HEK293T (cell line): ENCODE data around the gene SMIM13.

Experiments
- CTCF ChIA-PET: fragments of 350-600 bp; formaldehyde crosslinking; extraction: SDS; loops from one replicate; lab custom pipeline; 2021; ENCODE audit warnings: antibody characterized with exemption, inconsistent platforms; lab: Yijun Ruan, JAX
- POLR2A ChIA-PET: fragments of 350-600 bp; formaldehyde crosslinking; extraction: SDS; loops from one replicate; lab custom pipeline; 2020; ENCODE audit warnings: antibody characterized with exemption, inconsistent platforms; lab: Yijun Ruan, JAX
- DNase-seq: peaks from one replicate; pipeline ENCODE4 v3.0.0; 2012; ENCODE audit warnings: mixed read lengths; ENCODE audit errors: extremely low spot score
- ARNT ChIP-seq: fragments of 450-650 bp; IDR thresholded peaks from 2 replicates; pipeline ENCODE4 v1.6.1; 2017; ENCODE audit warnings: mild to moderate bottlenecking
- BHLHE40 ChIP-seq: fragments of 450-650 bp; IDR thresholded peaks from 2 replicates; pipeline ENCODE4 v1.6.1; 2016; ENCODE audit warnings: mild to moderate bottlenecking, moderate library complexity, borderline replicate concordance
- CTBP1 ChIP-seq: fragments of 450-650 bp; IDR thresholded peaks from 2 replicates; pipeline ENCODE4 v1.6.1; 2016; ENCODE audit warnings: borderline replicate concordance
- ELF4 ChIP-seq: fragments of 450-650 bp; IDR thresholded peaks from 2 replicates; pipeline ENCODE4 v1.6.1; 2017; ENCODE audit warnings: antibody characterized with exemption
- FOXA1 ChIP-seq: fragments of 450-650 bp; IDR thresholded peaks from 2 replicates; pipeline ENCODE4 v1.6.1; 2016; ENCODE audit warnings: mild to moderate bottlenecking
- FOXK2 ChIP-seq: fragments of 450-650 bp; IDR thresholded peaks from 2 replicates; pipeline ENCODE4 v1.6.1; 2016; ENCODE audit warnings: mild to moderate bottlenecking
- FOXM1 ChIP-seq: fragments of 450-650 bp; IDR thresholded peaks from 2 replicates; pipeline ENCODE4 v1.6.1; 2017; ENCODE audit warnings: mild to moderate bottlenecking, borderline replicate concordance
- HDGF ChIP-seq: fragments of 450-650 bp; IDR thresholded peaks from 2 replicates; pipeline ENCODE4 v1.6.1; 2017; ENCODE audit warnings: antibody characterized with exemption, borderline replicate concordance
- L3MBTL2 ChIP-seq: fragments of 450-650 bp; conservative IDR thresholded peaks from 2 replicates; pipeline ENCODE4 v1.6.1; 2016; ENCODE audit warnings: mild to moderate bottlenecking
- LEF1 ChIP-seq: fragments of 450-650 bp; IDR thresholded peaks from 2 replicates; pipeline ENCODE4 v1.6.1; 2017; ENCODE audit warnings: mild to moderate bottlenecking, borderline replicate concordance
- NFRKB ChIP-seq: fragments of 450-650 bp; IDR thresholded peaks from 2 replicates; pipeline ENCODE4 v1.6.1; 2016; ENCODE audit warnings: mild to moderate bottlenecking, moderate library complexity
- SP1 ChIP-seq: fragments of 450-650 bp; IDR thresholded peaks from 2 replicates; pipeline ENCODE4 v1.6.1; 2017
- SUZ12 ChIP-seq: fragments of 450-650 bp; IDR thresholded peaks from 2 replicates; pipeline ENCODE4 v1.6.1; 2016; ENCODE audit warnings: mild to moderate bottlenecking
- TARDBP ChIP-seq: fragments of 450-650 bp; IDR thresholded peaks from 2 replicates; pipeline ENCODE4 v1.6.1; 2016
- ZNF384 ChIP-seq: fragments of 450-650 bp; IDR thresholded peaks from 2 replicates; pipeline ENCODE4 v1.6.1; 2016
- TF ChIP-seq, protein P1 (sequence below): fragments of 450-650 bp; IDR thresholded peaks from 2 replicates; pipeline ENCODE4 v1.6.1; 2016

The SMIM13 gene

DNA sequence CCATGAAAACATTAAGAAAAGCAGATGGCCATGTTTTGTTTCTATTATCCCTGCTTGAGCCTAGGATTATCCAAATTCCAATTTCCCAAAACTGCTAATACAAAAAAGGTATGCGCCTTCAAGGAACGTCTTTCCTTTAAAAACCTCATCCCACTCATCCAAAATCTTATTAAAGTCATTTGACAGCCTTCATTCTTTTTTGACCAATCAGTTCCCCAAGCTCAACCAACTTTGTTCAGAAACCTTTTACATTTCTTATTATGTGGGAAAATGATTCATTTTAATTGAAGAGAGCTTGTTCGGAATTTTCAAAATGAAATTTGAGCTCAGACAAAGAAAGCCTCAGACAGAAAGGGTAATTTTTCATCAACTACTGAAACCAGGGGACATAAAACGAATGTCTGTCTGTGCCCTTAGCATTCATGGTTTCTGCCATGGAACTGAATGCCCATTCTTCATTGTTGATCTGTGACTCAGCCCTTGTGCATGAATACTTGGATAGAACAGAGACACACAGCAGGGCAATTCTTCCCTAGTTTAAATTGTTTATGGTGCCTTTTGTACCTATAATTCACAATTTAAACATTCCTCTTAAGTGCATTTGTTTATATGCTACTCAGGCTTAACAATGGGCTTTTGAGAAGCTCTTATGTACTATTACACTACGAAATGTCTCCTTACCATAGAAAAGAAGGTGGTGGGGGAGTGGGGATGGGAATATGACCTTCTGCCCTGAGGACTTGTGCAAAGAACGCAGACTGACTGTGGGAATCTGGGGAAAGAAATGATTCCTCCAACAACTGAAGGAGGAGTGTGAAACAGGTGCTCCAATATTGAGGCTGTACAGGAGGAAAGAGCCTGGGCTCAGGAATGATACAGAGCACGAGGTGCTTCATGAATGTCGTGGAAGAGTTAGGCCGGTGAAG lies 67.7 kb downstream of the SMIM13 start:
- ChIA-PET POLR2A (no interaction called here), CTCF (interaction anchor here (0.6 kb wide), 1 partner anchor 10 kb away, joined by 3 read pairs; no protein-coding TSS in a partner anchor)
- TF ChIP-seq L3MBTL2 (no peak), CTBP1 (no peak), FOXA1 (no peak), HDGF (no peak), BHLHE40 (no peak), TARDBP (no peak), ARNT (no peak), ELF4 (no peak)
- no peak for DNase-seq

DNA sequence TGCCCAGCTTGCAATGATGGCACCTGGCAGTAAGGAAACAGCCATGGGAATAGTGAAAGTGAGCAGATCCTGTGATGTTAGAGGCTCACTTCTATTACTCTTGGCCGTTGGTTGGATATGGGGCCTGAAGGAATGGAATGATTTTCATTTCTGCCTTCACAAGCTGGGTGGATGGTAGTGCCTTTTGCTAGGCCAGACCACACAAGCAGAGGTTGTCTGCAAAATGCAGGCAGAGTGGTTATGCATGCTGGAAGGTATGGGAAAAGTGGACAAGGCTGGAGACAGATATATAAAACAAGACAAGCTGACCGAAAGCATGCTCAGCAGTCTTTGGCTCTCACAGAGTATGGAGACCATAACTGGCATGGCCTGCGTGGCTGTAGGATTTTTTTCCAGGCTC lies 68.6 kb downstream of the SMIM13 start:
- TF ChIP-seq NFRKB (no peak), ELF4 (no peak), FOXA1 (no peak), FOXK2 (no peak), HDGF (no peak), ZNF384 (no peak), FOXM1 (no peak)
- TF ChIP-seq, protein P1, sequence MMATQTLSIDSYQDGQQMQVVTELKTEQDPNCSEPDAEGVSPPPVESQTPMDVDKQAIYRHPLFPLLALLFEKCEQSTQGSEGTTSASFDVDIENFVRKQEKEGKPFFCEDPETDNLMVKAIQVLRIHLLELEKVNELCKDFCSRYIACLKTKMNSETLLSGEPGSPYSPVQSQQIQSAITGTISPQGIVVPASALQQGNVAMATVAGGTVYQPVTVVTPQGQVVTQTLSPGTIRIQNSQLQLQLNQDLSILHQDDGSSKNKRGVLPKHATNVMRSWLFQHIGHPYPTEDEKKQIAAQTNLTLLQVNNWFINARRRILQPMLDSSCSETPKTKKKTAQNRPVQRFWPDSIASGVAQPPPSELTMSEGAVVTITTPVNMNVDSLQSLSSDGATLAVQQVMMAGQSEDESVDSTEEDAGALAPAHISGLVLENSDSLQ, result no peak
- ChIA-PET CTCF (no interaction called here), POLR2A (no interaction called here)
- no peak for DNase-seq

DNA sequence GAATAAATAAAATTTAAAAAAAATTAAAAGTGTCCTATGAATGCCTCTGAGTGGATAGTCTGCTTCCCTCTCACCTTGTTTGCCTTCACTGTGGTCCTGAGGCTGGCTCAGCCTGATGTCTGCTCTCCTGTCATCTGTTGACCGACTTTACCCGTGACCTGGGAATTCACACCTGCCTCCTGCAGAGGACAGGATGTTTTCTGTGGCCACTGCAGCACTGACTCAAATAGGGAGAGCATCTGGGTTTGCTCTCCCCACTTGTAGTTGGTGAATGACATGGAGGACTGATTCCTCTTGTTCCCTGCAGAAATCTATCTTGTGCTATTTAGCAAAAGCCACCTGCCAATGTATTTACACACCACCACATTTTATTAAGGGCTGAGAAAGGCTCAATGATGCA lies 70.3 kb downstream of the SMIM13 start:
- CTCF ChIA-PET, result no interaction called here
- no peak for TF ChIP-seq L3MBTL2
- TF ChIP-seq, protein P1, result no peak
- TF ChIP-seq LEF1, result no peak
- no peak for TF ChIP-seq NFRKB
- no peak for TF ChIP-seq ZNF384
- TF ChIP-seq FOXK2, result no peak
- TF ChIP-seq SUZ12, result no peak
- no peak for TF ChIP-seq FOXA1
- no peak for TF ChIP-seq TARDBP
- no peak for TF ChIP-seq ELF4
- TF ChIP-seq ARNT, result no peak
- TF ChIP-seq SP1, result no peak
- TF ChIP-seq HDGF, result no peak
- no peak for TF ChIP-seq BHLHE40
- no peak for TF ChIP-seq CTBP1
- TF ChIP-seq FOXM1, result no peak
- POLR2A ChIA-PET, result no interaction called here
- no peak for DNase-seq

DNA sequence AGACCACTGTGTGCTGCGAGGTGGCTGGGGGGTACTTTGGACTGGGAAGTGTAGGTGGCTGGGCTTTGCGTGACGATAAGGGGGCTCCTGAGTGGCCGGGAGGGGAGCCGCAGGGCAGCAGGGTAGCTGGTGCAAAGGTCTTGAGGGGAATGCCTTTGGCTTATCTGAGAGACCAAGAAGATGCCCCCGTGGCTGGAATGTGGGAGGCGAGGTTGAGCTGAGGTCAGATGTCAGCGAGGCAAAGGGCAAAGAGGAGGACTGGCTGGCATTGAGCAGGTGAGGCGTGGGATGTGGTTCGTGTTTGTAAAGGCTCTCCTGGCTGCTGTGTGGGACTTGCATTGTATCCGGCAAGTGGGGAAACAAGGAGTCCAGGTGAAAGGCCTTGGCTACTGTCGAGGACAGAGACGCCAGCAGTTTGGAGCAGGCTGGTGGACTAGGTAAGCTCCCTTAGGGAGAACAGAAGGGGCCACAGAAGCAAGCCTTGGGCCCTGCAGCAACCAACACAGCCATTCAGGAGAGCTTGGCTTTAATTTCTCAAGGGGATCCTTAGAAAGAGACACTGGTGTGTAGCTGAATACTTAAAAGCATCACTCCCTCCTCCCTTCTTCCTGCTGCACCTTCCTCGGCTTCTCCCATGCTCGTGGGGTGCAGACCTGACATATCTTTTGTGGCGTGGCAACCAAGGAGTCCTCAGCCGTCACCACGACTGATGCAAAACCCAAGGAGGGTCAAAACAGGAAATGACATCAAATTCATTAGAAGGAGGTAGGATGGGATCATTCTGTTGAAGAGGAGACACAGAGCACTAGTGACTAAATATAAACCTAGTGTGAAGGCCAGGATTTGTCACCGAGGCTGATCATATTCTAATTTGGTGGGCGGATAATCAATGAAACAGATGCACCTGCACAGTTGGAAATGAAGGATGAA lies 71.3 kb downstream of the SMIM13 start:
- DNase-seq, result no peak
- ChIA-PET POLR2A (no interaction called here), CTCF (no interaction called here)
- TF ChIP-seq ARNT (no peak), TARDBP (no peak), HDGF (no peak), SUZ12 (no peak), FOXM1 (no peak), L3MBTL2 (no peak), ELF4 (no peak), CTBP1 (no peak), BHLHE40 (no peak), FOXA1 (no peak), FOXK2 (no peak), LEF1 (no peak), ZNF384 (no peak), SP1 (no peak), NFRKB (no peak)
- TF ChIP-seq, protein P1, result no peak

DNA sequence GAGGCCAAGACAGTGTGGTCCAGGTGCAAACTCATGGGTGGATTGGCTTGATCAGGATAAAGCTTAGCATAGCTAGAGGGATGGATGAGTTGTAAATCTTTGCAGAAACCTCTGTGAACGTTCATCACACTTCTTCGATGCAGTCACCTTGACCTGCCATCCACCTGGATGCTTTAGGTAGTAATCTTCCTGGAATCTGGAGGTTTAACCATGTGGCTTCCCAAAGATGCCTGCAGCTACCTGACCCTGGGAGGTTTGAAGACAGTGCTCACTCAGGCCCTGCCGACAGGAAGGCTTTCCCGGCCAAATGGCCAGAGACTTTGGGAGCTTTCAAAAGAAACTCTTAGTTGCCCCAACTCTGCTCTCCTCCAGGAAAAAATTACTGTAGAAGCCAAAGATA lies 73.3 kb downstream of the SMIM13 start:
- no peak for DNase-seq
- POLR2A ChIA-PET, result no interaction called here
- no peak for TF ChIP-seq BHLHE40
- TF ChIP-seq, protein P1, result no peak
- no peak for TF ChIP-seq ARNT
- TF ChIP-seq ZNF384, result no peak
- no peak for TF ChIP-seq LEF1
- TF ChIP-seq TARDBP, result no peak
- TF ChIP-seq NFRKB, result no peak
- CTCF ChIA-PET, result no interaction called here
